NCI-H460 (cell line): Measurements from ENCODE around the gene COL4A1. TPM values are rescaled to one million over a fixed set of nuclear protein-coding genes. Genes with fewer than 3 reads are reported as not detected.

ENCODE experiments used
- DNase-seq: peaks from one replicate; pipeline ENCODE4 v3.0.0-alpha.2; 2016; ENCODE audit warnings: low read depth; ENCODE audit errors: extremely low read depth
- polyA plus RNA-seq: library from polyadenylated mRNA; depleted of rRNA; stranded (reverse); fragments of >200 nt; gene quantifications from 2 replicates; pipeline ENCODE4 v1.2.3, GENCODE V29; 2014; cell fraction: nucleus; rRNA removed
- total RNA-seq: library from RNA; depleted of rRNA; stranded (reverse); fragments of >200 nt; shearing (Covaris generic); gene quantifications from 2 replicates; pipeline ENCODE4 v1.2.3, GENCODE V29; 2014; rRNA removed

COL4A1 gene
- total RNA-seq, result 5.9 and 7.3 TPM in 2 replicates
- polyA plus RNA-seq, result 11.3 and 20.4 TPM in 2 replicates

DNA sequence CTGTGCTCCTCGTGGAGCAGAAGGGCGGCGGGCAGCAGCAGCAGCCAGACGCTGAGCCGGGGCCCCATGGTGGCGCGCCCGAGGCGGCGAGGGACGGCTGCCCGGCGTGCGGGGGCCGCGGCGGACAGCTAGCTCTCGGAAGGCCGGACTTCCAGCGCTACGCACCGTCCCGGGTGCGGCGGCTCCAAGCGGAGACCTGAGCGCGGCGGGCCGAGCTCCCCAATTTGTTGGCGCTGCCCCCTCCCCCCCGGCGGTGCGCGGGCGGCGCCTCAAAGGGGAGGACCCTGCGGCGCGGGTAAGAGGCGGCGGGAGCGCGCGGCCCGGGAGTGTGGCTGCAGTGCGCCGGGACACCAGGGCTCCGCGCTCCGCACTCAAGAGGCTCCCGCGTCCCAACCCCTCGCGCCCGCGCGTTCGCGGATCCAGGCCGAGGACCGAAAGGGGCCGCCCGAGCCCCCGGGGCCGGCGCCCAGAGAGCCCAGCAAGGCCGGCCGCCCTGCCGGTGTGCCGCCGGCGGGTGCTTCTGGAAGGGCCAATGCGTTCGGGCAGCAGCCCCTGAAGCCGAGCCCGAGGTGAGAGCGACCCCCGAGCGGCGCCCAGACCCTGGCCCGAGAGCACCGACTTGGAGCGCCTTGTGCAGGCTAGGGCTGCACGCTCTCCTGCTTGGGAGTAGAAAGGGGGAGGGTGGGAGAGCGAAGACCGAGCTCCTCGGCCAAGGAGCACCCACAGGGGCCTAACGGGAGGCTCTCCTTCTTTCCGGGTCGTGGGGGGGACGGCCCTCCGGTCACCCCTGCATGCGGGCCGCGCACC, at the start of gene COL4A1, which contains the start of gene COL4A2:
COL4A1 (minus strand) TSS at position 198 of the 807 bp plus-strand sequence; CDS start at position 68, 130 bp downstream.
COL4A2 (plus strand) TSS at position 325 of the 807 bp plus-strand sequence. CDS start 620 bp downstream, outside the sequence.
- DNase-seq, result no peak

DNA sequence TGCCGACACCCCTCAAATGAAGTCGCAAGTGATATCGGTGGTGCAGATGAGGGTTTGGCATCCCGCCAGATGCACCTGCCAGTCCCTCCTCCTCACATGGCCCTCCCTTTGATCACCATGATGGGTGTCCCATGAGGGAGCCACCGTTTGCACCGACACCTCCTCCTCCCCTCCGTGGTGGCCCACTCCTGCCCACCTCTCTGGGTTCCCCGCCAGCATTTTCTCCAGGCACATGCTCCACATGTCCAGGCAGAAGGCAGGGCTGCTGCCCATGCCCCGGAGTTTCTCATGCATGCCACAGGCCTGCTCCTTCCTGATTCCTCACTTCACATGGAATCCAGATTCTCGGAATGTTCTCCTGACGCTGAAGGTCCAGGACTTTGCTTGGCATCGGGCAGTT, 49.4 kb upstream of the COL4A1 start:
- no peak for DNase-seq

GRCh38 chr13:110354715-110355473, 47.9 kb upstream of the COL4A1 start:
- DNase-seq, result no peak

- no peak for DNase-seq
Measured at GRCh38 chr13:110354123-110354627, 47.2 kb upstream of the COL4A1 start.

DNA sequence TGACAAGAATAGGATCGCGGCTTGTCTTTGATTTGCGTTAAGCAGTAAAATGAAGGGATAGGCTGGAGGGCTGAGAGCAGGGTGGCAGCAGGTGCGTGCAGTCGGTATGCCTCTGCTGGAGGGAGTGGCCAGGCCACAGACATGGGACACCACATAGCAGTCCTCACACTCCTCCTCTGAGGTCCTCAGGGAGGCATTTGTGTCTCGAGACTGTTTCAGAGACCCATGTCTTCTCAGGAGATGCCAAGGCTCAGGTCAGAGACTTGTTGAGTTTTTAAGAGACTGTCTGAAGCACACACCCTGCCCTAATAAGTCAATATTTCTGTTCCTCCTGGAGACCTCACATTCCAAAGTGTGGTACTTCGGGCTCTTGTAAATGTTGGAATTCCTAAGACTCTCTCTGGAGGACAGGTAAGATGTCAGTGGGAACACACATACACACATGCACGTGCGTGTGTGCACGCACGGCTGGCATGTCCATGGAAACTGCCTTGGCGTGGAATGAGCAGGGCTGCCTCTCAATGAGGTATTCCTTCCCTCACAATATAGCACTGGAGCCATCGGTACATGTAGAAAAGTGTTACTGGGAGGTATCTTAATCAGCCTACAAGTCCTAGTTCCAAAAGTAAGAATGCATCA, 46.5 kb upstream of the COL4A1 start:
- DNase-seq, result no peak

GRCh38 chr13:110352735-110353134, 45.8 kb upstream of the COL4A1 start:
- DNase-seq, result no peak

DNA sequence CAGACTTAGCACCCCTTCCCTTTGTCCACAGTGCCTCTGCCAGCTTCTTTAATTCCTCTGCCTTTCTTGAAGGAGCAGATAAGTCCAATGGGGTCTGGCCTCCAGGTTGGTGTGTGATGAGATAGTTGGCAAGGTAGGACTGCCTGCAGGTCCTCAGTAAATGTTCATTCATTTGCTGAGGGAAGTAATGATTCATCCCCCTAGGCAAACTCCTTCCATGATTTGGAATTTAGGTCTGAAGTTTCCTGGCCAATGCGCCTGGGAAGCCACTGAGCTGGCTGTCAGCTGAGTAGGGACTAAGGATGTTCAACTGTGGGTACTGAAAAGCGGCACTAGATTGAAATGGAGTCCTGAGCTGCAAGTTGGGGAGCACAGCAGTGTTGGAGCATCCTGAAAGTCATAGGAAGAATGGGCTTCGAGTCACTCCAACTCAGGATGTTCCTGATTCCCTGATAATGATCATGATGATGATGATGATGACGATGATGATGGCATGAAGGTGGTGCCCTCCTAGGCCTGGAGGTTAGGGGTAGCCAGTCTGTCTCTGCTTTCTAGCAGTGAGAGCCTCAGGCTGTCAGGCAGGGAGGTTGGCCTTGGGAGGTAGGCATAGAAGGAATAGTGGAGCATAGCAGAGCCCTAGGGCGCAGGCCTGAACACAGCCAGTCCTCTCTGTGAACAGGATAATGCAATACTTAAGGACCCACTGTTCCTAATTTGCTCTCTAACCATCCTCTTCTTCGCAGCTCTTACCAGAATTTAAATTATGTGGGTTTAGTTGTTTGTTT, 44.9 kb upstream of the COL4A1 start:
- no peak for DNase-seq

GRCh38 chr13:110350509-110350908, 43.6 kb upstream of the COL4A1 start:
- DNase-seq, result no peak

DNA sequence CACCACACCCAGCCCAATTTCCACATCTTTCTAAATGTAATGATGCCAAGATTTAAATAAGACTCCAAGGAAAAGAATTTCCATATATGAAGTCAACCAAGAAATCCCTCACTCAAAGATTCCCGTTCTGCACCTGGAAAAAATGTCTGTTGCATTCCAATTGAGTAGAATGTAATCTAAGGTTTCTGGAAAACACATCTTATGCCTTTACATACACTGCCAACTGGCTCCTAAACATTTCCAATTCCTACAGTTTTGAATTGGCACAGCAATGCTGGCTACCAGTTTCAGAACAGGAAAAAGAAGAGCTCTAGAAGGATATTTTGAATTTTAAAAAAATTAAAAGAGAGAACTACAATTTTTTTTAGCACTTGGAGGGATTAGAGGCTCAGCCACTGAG, 43.1 kb upstream of the COL4A1 start:
- DNase-seq, result no peak

GRCh38 chr13:110349239-110349638, 42.3 kb upstream of the COL4A1 start:
- DNase-seq, result no peak

GRCh38 chr13:110348309-110349105, 41.5 kb upstream of the COL4A1 start:
- no peak for DNase-seq

DNA sequence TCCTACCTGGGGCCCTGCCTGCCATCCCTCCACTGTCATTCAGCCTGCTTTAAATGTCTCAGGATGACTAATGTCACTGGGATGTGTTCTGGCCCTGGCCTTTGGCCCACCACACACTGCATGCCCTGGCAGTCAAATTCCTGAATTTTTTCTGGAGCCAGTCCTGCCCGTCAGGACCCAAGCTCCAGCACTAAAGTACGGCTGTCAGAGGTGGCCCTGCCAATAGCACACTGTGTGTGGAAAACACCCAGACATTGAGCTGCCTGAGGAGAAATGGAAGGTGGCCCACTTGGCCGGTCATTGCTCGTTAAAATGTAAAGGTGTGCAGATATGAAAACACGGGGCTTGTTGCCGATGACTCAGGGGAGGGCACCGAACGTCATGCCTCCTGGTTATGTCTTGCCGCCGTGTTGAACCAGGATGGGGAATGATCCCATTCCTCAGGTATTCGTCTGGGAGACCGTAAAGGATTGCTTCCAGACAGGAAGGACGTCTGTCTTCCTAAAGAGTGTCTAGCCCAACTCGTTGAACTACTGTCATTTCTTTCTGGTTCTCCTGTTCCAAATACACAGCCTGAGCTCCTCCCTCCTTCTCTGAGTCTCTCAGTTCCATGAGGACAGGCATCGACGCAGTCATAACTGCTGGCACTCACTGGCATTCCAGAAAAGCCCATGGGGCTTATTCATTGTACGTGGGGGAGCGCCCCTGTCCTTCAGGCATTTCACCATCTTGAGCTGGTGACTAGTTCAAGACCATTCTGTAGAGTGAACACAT, 40.8 kb upstream of the COL4A1 start:
- DNase-seq, result no peak

DNA sequence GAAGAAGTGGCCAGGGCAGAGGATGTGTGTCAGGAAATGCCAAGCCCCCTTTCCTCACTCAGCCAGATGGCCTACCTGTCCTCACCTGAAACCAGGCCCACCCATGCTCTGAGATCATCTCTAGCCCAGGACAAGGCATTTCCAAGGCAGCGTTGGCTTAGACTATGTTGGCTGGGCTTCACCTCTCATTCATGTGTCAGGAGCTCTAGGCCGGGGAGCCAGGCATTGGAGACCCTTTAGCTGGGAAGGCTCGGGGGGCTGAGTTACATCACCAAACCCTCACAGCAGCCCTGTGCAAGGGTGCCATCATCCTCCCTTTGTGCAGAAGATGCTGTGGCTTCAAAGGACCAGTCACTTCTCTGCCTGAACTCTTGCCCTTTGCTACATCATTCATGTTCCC, 40.1 kb upstream of the COL4A1 start:
- DNase-seq, result no peak

DNA sequence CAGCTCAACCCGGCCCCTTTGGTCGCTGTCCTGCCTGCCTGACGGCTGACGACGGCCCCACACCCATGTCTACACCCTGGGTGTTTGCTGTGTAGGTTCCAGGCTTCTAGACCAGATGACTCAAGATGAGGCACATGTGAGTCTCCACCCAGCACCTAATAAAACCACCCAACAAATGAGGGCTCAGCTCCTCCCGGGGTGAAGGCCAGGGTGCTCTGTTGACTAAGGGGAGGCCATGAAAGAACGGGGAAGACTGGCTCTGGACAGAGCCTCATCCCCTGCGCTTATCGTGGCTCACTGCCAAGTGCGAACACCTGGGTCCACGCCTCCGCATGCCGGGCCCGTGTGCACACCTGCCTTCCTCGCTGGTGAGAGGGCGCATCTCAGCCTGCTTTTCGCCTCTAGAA, 39.7 kb upstream of the COL4A1 start:
- no peak for DNase-seq

- DNase-seq, result no peak
Measured at GRCh38 chr13:110345701-110346100, 38.7 kb upstream of the COL4A1 start.

GRCh38 chr13:110345266-110345665, 38.3 kb upstream of the COL4A1 start:
- DNase-seq, result no peak

- no peak for DNase-seq
Measured at GRCh38 chr13:110344320-110344719, 37.4 kb upstream of the COL4A1 start.

DNA sequence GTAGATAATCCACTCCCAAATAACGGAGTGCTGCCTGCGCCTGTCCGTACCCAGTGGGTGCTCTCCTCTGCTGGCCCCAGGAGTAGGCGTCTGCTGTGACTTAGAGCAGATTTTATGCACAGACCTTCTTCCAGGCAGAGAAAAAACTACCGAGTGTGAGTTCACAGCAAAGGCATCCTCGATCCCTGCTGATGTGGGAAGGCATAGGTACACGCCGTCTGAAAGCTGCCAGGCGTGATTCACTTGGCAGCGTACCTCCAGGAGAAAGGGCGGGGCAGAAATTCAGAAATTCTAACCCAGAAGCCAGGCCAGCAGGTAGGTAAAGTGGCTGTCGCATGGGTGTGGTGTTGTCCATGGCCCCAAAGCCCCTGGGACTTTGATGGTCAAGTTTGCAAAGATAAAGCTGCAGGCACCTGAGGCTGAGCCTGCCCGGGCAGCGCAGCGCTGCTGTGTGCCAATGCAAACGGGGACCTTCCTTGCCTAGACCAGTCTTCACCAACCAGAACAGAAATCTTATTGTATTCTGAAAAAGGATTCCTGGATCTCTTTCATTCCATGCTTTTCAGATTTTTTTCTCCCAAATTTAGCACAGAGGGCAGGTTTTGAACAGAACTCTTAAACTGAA, 36.4 kb upstream of the COL4A1 start:
- DNase-seq, result no peak
